HUES48 (cell line): ENCODE measurements around the gene MORC1.

Experiments
- H3K27ac ChIP-seq: one replicate; pipeline ENCODE4 v1.7.0; 2013; ENCODE audit warnings: low read depth, low read length, inconsistent platforms
- H3K27me3 ChIP-seq: 2 replicates; pipeline ENCODE4 v1.6.1; 2013; ENCODE audit warnings: mild to moderate bottlenecking, low read length; ENCODE audit not compliant: control insufficient read depth, insufficient read depth
- H3K36me3 ChIP-seq: 2 replicates; pipeline ENCODE4 v1.6.1; 2013; ENCODE audit warnings: low read length; ENCODE audit not compliant: control insufficient read depth, insufficient read depth
- H3K4me1 ChIP-seq: 2 replicates; pipeline ENCODE4 v1.6.1; 2013; ENCODE audit warnings: mild to moderate bottlenecking, low read length; ENCODE audit not compliant: control insufficient read depth, insufficient read depth
- H3K4me3 ChIP-seq: 2 replicates; pipeline ENCODE4 v1.5.1; 2013; ENCODE audit warnings: mild to moderate bottlenecking, low read depth, low read length
- H3K9ac ChIP-seq: 2 replicates; pipeline ENCODE4 v1.6.1; 2013; ENCODE audit warnings: mild to moderate bottlenecking, low read depth, low read length, moderate library complexity
- H3K9me3 ChIP-seq: 2 replicates; pipeline ENCODE4 v1.6.1; 2013; ENCODE audit warnings: low read length; ENCODE audit not compliant: control insufficient read depth, insufficient read depth

The MORC1 gene

DNA sequence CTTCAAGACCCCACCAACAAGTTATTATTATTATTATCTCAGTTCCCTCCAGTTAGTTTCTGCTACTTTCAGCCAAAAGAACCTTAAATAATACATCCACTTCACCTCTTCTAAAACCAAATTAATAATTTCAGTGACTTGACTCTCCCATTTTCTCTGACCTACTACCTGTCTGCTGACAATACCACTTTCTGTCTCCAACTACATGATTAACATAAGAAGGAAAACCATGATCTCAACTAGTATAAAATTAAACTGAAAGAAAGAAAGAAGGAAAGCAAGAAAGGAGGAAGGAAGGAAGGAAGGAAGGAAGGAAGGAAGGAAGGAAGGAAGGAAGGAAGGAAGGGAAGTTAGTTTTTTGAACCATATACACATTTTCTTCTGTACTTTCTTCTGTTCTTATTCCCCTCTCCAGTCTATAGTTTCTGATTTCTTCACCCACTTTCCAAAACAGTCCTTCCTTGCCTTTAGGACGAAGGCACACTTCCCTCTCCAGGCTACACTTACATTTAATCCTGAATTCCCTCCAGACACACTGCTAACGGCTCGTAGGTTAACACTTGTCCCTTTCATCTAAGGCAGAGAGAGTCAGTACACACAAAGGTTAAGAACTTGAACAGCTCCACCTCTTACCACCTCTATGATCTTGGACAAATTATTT lies 84.8 kb downstream of the MORC1 start:
- Histone ChIP-seq H3K27ac (no peak overlapping the region), H3K9ac (no peak overlapping the region), H3K4me1 (peaks cover 3% of the 10 kb centered on the region; the same call in 1 of the 2 replicates), H3K36me3 (no peaks in the 10 kb centered on the region), H3K4me3 (no peak overlapping the region), H3K9me3 (no peaks in the 10 kb centered on the region), H3K27me3 (no peaks in the 10 kb centered on the region)

DNA sequence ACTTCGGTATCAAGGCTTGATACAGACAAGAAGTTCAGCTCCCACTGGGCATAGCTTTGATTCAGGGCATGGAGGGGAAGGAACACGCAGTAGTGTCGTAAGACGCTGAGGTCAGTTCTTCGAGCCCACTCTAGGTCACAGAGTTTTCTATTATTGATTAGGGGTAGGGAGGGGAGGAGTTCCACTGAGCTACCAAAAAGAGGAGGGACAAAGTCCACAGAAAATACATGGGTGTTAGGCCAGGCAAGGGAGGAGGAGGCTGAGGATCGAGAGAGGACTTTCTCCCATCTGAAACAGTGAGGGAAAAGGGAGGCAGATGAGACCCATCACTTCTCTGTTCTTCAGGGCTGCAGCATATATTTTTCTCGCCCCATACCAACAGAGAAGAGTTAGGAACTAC lies 89.2 kb downstream of the MORC1 start:
- Histone ChIP-seq H3K9ac (no peak overlapping the region), H3K9me3 (no peaks in the 10 kb centered on the region), H3K27me3 (no peaks in the 10 kb centered on the region), H3K27ac (no peak overlapping the region), H3K4me3 (no peak overlapping the region), H3K4me1 (no peaks in the 10 kb centered on the region), H3K36me3 (no peaks in the 10 kb centered on the region)

DNA sequence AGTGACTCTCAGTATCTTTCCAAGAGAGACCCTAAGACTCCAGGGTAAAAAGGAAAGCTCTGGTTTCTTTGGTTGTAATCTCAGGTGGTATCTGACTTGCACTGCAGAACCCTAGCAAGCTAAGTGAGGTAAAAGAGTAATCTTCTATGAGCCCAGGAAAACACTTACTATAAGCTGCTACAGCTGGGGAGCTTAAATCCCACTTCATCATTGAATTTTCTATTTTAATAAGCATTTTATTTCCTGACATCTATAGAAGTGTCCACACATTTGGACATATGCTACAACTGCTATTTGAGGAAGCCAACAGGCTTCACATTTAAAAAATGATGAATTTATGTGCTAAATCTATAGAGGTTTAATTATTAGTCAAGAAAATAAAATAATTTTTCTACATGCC lies 91.1 kb downstream of the MORC1 start:
- Histone ChIP-seq H3K36me3 (no peaks in the 10 kb centered on the region), H3K9ac (no peak overlapping the region), H3K4me1 (no peaks in the 10 kb centered on the region), H3K27ac (no peak overlapping the region), H3K9me3 (no peaks in the 10 kb centered on the region), H3K4me3 (no peak overlapping the region), H3K27me3 (no peaks in the 10 kb centered on the region)

DNA sequence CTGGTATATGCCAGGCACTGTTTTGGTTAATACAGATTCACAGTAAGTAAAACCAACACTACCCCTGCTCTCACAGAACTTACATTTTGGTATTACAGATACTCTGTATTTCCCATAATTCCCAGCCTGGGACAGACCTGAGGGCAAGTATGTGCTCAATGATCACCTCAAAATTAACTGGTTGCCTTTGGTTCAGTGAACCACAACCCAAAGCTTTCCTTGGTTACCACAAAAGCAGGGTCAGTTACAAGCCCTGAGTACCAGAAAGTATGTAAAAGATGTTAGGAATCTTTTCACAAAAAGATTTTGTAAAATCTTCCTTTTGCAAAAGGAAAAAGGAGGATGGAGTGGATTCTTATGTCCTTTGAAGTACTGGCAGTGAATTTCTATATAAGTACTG lies 92.0 kb downstream of the MORC1 start:
- Histone ChIP-seq H3K4me3 (no peak overlapping the region), H3K9me3 (no peaks in the 10 kb centered on the region), H3K36me3 (no peaks in the 10 kb centered on the region), H3K27me3 (no peaks in the 10 kb centered on the region), H3K27ac (no peak overlapping the region), H3K4me1 (no peaks in the 10 kb centered on the region), H3K9ac (no peak overlapping the region)

DNA sequence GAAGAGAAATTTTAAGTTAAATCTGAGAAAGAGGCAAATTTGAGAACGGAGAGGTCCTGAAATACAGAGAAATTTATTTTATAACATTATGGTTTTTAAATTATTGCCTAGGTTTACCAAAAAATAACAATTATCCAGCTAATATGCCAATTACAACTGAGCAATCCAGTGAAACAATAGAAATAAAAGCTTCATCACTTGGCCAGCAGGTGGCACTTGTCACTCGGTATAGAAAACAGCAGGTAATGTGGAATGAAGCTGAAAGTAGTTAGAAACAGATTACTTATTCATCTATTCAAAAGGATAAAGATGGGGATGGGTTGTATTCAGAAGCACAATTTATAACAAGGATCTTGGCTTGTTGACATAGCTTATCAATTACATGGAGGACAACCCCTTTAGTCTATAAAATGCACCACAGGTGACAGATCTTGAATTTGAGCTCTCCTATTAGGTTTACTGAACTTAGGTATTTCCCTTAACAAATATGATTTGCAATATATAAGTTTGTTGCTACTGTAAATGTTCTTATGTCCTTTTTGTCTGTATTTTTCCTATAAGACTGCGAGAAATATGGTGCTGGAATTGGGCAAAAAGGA lies 94.2 kb downstream of the MORC1 start:
- no peak overlapping the region for H3K27ac ChIP-seq
- no peaks in the 10 kb centered on the region for H3K4me1 ChIP-seq
- H3K4me3 ChIP-seq, result no peak overlapping the region
- H3K9ac ChIP-seq, result no peak overlapping the region
- no peaks in the 10 kb centered on the region for H3K36me3 ChIP-seq
- no peaks in the 10 kb centered on the region for H3K9me3 ChIP-seq
- no peaks in the 10 kb centered on the region for H3K27me3 ChIP-seq

DNA sequence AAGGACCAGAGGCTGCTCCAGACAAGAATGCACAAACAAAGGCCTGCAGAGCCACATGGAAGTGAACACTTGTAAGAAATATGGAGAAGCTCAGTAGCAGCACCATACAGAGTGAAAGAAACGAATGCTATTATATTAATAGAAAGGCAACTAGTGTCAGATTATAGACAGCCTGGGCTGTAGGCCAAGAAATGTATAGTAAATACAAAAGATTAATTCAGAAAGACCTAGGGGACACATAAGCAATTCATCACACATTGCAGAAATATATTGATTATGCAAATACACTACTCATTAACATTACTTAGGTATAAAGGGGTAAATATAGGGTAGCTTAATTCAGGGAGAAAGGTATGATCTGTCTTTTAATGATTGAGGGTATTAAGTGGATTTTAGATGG lies 94.8 kb downstream of the MORC1 start:
- H3K9me3 ChIP-seq, result no peaks in the 10 kb centered on the region
- no peaks in the 10 kb centered on the region for H3K36me3 ChIP-seq
- no peaks in the 10 kb centered on the region for H3K27me3 ChIP-seq
- no peak overlapping the region for H3K27ac ChIP-seq
- no peak overlapping the region for H3K4me3 ChIP-seq
- no peak overlapping the region for H3K9ac ChIP-seq
- no peaks in the 10 kb centered on the region for H3K4me1 ChIP-seq

DNA sequence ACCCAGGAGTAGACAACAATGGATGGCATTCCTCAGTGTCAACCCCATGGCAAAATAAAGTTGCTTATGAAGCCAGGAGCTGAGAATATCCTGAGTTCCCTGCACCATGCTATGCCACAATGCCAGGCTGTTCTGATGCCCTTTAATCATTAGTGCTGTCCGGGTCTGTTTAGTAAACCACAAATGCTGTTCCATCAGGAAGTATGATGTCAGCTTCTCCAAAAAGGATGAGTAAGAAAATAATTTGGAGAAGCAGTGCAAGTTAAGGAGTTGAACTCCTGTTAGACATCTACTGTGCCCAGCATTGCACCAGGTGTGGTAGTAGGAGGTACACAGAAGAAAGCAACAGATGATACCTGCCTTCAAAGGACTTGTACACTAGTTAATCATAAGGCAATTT lies 96.4 kb downstream of the MORC1 start:
- no peaks in the 10 kb centered on the region for H3K9me3 ChIP-seq

DNA sequence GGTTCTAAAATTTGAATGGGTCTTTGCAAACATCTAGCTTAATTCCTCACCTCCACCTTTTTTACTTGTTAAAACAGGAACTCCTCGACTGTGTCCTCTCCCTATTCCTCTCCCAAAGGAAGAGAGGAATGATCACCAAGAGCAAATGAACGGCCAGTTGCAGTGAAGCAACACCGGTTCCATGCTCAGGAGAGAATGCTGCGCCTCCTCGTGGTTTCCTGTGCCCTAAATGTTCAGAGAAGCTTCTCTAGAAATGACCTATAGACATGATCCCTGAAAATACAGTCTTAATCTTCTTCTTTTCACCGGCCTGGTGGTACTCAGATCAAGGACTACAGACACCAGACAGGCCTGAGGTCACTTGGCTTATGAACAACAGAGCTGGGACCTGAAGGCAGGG lies 99.1 kb downstream of the MORC1 start:
- Histone ChIP-seq H3K36me3 (no peaks in the 10 kb centered on the region), H3K9me3 (no peaks in the 10 kb centered on the region), H3K4me1 (no peaks in the 10 kb centered on the region), H3K9ac (no peak overlapping the region), H3K4me3 (no peak overlapping the region), H3K27ac (no peak overlapping the region), H3K27me3 (no peaks in the 10 kb centered on the region)

More for the DNA sequence above, 96.4 kb downstream of the MORC1 start:
- Histone ChIP-seq H3K36me3 (no peaks in the 10 kb centered on the region), H3K27me3 (no peaks in the 10 kb centered on the region), H3K27ac (no peak overlapping the region), H3K9ac (no peak overlapping the region), H3K4me1 (no peaks in the 10 kb centered on the region), H3K4me3 (no peak overlapping the region)

DNA sequence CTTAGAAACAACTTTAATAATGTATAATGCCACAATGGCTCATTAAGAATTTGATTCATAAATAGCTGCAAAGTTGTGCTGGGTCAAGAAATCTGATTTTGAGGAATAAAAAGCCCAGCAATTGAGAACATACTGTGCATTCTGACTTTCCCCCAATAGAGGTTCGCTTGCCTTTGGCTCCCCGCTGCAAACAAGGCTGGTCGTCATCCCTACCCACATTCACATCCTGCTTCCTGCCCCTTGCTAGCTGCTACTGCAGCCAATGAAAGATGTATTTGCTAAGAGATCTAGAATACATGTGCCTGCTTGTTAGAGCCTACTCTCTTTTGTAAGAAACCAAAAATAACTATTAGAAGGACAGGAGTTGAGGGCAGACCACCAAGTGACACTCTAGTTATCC lies 112.5 kb downstream of the MORC1 start:
- Histone ChIP-seq H3K36me3 (no peaks in the 10 kb centered on the region), H3K9me3 (no peaks in the 10 kb centered on the region), H3K27ac (no peak overlapping the region), H3K9ac (no peak overlapping the region), H3K27me3 (no peaks in the 10 kb centered on the region), H3K4me1 (no peaks in the 10 kb centered on the region), H3K4me3 (no peak overlapping the region)

DNA sequence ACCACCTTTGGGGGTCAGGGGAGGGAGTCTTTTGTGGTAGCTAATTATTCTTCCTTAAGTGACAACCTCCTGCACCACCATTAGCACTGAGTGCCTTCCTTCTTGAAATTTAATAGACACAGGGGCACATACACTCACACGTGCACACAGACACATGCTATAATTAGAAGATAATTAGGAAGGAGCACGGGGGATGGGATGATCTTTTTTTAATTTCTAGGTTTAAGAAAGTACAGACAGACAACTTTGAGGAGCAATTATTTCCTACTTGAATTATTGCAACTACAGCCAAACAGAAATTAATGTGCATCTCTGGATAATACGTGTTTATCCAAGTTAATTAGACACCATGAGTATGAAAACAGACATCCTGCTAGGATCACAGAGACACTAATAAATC lies 119.5 kb downstream of the MORC1 start:
- Histone ChIP-seq H3K9ac (no peak overlapping the region), H3K27me3 (no peaks in the 10 kb centered on the region), H3K4me1 (no peaks in the 10 kb centered on the region), H3K27ac (no peak overlapping the region), H3K9me3 (no peaks in the 10 kb centered on the region), H3K4me3 (no peak overlapping the region), H3K36me3 (no peaks in the 10 kb centered on the region)

DNA sequence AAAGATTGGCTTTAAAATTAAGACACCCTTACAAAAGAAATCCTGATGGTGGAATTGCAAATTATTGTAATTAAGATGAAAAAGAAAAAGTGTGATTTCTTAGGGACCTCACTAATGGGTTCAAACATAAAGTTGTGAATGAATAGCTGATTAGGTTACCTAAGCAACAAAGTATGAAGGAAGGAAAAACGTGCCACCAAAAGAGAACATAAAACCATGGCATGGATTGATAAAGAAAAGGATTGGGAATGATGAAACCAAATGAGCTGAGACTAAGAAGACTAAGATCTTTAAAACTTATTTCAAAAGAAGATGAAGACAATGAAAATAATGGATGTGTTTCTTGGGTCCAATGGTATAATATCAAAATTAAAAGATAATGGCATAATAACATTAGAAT lies 132.1 kb downstream of the MORC1 start:
- Histone ChIP-seq H3K9ac (no peak overlapping the region), H3K36me3 (no peaks in the 10 kb centered on the region), H3K27ac (no peak overlapping the region), H3K4me3 (no peak overlapping the region), H3K4me1 (no peaks in the 10 kb centered on the region), H3K27me3 (no peaks in the 10 kb centered on the region), H3K9me3 (no peaks in the 10 kb centered on the region)
